GDM1 (cell line): ENCODE results near the gene NDST4.

ENCODE experiments used
- DNase-seq: peaks from one replicate; lab custom pipeline; 2025; lab: John Stamatoyannopoulos, UW

Gene NDST4

DNA sequence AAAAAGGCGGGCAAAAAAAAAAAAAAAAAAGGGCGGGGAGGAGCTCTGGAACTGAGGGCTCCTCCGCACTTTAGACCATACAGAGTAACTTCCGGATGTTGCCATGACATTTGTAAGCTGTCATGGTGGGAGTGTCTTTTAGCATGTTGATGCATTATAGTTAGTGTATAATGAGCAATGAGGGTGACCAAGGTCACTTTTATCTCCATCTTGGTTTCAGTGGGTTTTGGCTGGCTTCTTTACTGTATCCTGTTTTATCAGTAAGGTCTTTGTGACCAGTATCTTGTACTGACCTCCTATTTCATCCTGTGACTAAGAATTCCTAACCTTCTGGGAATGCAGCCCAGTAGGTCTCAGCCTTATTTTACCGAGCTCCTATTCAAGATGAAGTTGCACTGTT lies 321.4 kb downstream of the NDST4 start:
- no peak for DNase-seq

DNA sequence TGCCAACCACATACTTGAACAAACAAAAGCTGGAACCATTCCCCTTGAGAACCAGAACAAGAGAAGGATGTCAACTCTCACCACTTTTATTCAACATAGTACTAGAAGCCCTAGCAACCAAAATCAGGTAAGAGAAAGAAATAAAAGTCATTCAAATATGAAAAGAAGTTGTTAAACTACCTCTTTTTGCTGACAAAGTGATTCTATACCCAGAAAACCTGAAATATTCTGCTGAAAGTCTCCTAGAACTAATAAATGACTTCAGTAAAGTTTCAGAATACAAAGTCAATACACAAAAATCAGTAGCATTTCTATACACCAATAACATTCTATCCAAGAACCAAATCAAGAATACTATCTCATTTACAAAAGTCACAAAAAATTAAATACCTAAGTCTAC lies 327.9 kb downstream of the NDST4 start:
- no peak for DNase-seq

DNA sequence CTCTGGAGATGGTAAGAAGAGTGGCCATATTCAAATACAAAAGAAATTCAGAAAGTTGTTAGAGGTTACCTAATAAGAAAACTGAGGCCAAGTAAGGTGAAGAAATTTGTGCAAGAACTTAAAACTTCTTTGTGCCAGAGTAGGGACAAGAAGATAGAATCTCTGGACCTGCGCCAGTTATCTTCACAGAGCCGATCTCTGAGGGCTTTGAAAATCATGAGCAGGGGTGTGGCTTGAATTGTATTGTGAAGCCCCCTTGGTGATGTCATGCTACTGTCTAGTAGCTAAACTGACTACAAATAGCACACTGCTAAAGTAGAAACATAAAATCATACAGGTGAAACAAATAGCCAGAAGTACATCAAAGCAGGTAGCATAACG lies 330.2 kb downstream of the NDST4 start:
- no peak for DNase-seq

DNA sequence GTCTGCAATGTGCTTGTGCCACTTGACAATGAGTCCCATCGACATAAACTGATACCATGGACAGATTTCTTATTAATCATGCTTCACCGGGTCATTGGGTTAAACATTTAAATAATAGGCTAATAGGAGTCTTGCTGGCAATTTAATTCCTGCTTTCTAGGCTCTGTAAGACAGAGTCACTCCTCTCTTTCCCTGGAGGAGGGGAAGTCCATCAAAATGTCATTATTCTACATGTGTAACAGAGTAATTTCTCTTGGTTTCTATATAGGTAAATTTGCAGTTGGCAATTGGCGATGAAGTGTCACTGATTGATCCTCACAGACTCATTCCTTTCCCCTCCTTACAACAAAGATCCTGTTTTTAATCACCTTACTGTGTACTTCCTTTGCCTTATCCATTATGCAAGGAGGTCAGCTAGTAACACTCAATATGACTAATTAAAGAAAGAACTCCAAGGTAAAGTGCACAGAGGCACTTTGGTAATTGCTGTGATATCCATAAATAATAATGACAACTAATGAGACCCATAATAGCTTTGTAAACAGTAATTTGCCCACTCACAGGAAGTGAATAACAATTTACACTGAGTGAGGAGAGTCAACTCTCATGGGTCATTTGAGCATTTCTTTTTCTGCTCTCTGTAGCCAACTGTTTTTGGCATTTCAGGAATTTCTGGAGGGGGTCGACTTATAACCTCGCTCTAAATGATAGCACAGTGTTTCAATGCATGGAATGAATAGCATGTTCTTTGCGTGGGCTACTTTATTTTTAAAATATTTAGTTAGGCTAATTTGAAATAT lies 330.8 kb downstream of the NDST4 start:
- DNase-seq: no peak

DNA sequence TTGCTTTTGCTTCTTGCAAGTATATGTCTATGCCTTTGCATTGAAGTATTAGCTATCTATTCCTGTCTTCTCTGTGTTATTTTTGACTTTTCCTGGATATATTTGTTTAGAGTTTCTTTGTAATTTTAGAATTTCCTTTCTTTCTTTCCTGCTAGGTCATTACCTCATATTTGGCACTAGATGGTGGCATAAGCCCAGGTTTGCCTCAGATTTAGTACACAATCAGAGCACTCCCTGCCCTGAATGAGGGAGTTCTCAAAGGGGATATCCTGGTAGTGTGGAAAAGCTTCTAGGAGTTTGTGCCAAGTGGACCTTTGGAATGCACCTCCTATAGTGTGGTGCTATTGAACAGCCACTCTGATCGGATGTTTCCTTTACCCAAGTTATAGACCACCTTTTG lies 333.2 kb downstream of the NDST4 start:
- DNase-seq: peak; percentile 10
